ENCODE results near the gene MME. TPM values are rescaled to one million over a fixed set of nuclear protein-coding genes. Genes with fewer than 3 reads are reported as not detected.

Gene MME
- total RNA-seq, 1 donor from 2014 or later: 14.5 TPM

DNA sequence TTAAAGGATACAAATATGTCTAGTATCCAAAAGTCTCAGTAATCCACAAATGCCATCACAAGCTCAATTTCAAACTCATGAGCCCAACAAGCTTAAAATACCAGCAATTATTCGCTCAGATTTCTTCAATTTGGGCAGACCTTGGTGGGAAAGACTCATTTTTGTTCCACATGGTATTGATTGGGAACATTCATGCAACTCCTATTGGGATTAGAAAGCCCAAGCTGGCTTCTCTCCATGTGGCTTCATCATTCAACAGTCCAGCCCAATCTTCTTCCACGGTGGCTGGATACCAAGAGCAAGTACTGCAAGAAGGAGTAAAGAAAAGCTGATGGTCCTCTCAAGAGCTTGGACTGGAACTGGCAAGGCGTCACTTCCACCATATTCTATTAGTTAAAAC is 147.0 kb downstream of the MME start:
- H3K27me3 Mint-ChIP-seq (ENCODE audit: unreplicated experiment): no peaks in the 10 kb centered on the region
- no peaks in the 10 kb centered on the region for H3K36me3 Mint-ChIP-seq (ENCODE audit: unreplicated experiment)
- no peaks in the 10 kb centered on the region for H3K9me3 Mint-ChIP-seq (ENCODE audit: unreplicated experiment)
- no peak overlapping the region for H3K4me3 Mint-ChIP-seq (ENCODE audit: unreplicated experiment)
- peaks cover 2% of the 10 kb centered on the region for H3K4me1 Mint-ChIP-seq (ENCODE audit: unreplicated experiment)
- TF ChIP-seq, protein P1, sequence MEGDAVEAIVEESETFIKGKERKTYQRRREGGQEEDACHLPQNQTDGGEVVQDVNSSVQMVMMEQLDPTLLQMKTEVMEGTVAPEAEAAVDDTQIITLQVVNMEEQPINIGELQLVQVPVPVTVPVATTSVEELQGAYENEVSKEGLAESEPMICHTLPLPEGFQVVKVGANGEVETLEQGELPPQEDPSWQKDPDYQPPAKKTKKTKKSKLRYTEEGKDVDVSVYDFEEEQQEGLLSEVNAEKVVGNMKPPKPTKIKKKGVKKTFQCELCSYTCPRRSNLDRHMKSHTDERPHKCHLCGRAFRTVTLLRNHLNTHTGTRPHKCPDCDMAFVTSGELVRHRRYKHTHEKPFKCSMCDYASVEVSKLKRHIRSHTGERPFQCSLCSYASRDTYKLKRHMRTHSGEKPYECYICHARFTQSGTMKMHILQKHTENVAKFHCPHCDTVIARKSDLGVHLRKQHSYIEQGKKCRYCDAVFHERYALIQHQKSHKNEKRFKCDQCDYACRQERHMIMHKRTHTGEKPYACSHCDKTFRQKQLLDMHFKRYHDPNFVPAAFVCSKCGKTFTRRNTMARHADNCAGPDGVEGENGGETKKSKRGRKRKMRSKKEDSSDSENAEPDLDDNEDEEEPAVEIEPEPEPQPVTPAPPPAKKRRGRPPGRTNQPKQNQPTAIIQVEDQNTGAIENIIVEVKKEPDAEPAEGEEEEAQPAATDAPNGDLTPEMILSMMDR (IDR thresholded peaks at IDR 0.05): no peak
- DNase-seq (ENCODE audit: extremely low spot score, unreplicated experiment): no peak
- H3K27ac Mint-ChIP-seq (ENCODE audit: unreplicated experiment): no peak overlapping the region

DNA sequence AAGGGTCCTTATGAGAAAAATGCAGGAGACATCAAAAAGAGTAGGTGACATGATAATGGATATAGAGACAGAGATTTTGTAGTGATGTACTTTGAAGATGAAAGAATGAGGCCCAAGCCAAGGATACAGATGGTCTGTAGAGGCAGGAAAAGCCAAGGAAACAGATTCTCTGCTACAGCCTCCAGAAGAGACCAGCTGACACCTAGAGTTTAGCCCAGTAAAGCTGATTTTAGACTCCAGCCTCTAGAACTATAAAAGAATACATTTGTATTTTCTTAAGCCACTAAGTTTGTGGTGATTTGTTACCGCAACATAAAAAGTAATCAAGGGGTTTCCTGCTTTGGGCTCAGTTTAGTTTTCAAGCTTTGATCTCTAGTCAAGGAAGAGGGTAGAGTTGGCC is 148.6 kb downstream of the MME start:
- DNase-seq (ENCODE audit: extremely low spot score, unreplicated experiment): no peak
- H3K4me1 Mint-ChIP-seq (ENCODE audit: unreplicated experiment): peaks cover 17% of the 10 kb centered on the region
- no peaks in the 10 kb centered on the region for H3K36me3 Mint-ChIP-seq (ENCODE audit: unreplicated experiment)
- no peaks in the 10 kb centered on the region for H3K27me3 Mint-ChIP-seq (ENCODE audit: unreplicated experiment)
- TF ChIP-seq, protein P1 (IDR thresholded peaks at IDR 0.05): no peak
- H3K9me3 Mint-ChIP-seq (ENCODE audit: unreplicated experiment): no peaks in the 10 kb centered on the region
- no peak overlapping the region for H3K4me3 Mint-ChIP-seq (ENCODE audit: unreplicated experiment)
- no peak overlapping the region for H3K27ac Mint-ChIP-seq (ENCODE audit: unreplicated experiment)

DNA sequence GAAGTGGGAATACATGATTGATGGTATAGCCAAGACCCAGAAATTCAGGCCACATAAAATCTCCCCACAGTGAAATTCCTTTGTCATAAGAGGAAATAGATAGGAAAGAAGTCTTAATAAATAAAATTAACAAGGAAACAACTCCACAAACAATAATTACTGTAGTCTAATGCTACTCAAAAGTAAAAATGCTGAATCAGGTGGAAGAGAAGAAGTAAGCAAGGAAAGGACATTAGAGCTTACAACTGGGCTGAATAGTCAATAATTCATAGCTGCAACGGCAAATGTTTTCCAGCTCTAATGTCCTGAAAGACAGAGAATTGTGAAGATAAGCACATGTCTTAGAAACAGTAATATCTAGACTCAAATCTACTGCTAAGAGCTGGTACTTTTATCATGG is 149.0 kb downstream of the MME start:
- TF ChIP-seq, protein P1 (IDR thresholded peaks at IDR 0.05): no peak
- DNase-seq (ENCODE audit: extremely low spot score, unreplicated experiment): no peak
- Mint-ChIP-seq H3K36me3 (ENCODE audit: unreplicated experiment) (no peaks in the 10 kb centered on the region), H3K27me3 (ENCODE audit: unreplicated experiment) (no peaks in the 10 kb centered on the region), H3K4me1 (ENCODE audit: unreplicated experiment) (peaks cover 20% of the 10 kb centered on the region), H3K27ac (ENCODE audit: unreplicated experiment) (no peak overlapping the region), H3K4me3 (ENCODE audit: unreplicated experiment) (no peak overlapping the region), H3K9me3 (ENCODE audit: unreplicated experiment) (no peaks in the 10 kb centered on the region)

DNA sequence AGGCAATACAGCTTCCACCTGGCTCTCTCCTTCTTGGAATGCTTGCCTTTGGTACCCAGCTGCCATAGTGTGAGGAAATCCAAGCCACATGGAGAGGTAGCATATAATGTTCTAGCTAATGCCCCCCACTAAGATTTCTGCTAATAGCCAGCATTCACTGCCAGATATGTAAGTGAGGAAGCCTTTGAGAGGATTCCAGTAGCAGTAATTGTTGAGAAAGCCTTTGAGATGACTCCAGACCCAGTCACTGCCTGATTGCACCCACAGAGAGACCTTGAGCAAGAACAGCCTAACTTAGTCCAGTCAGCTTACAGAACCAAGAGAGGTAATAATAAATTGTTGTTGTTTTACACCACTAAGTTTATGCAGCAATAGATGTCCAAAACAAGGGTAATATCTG is 150.3 kb downstream of the MME start:
- TF ChIP-seq, protein P1 (IDR thresholded peaks at IDR 0.05): no peak
- no peaks in the 10 kb centered on the region for H3K9me3 Mint-ChIP-seq (ENCODE audit: unreplicated experiment)
- H3K4me3 Mint-ChIP-seq (ENCODE audit: unreplicated experiment): no peak overlapping the region
- H3K27ac Mint-ChIP-seq (ENCODE audit: unreplicated experiment): no peak overlapping the region
- H3K4me1 Mint-ChIP-seq (ENCODE audit: unreplicated experiment): peaks cover 20% of the 10 kb centered on the region
- H3K36me3 Mint-ChIP-seq (ENCODE audit: unreplicated experiment): no peaks in the 10 kb centered on the region
- no peak for DNase-seq (ENCODE audit: extremely low spot score, unreplicated experiment)
- H3K27me3 Mint-ChIP-seq (ENCODE audit: unreplicated experiment): no peaks in the 10 kb centered on the region

DNA sequence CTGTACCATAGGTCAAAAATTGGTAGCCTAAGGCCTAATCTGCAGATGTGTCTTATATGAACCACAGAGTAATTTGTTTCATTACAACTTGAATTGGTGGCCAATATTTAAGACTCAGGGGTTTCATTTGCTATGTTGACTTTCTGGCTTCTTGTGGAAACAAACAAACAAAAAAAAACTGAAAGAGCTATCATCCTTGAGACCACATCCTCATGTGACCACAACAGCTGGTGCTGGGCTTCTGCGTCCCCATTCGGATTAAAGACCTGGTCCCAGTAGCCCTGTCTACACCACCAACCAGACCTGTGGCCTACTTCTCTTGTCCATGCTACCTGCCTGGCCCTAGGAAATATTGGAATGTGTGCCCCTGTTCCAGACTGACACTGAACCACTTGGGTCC is 151.7 kb downstream of the MME start:
- H3K4me1 Mint-ChIP-seq (ENCODE audit: unreplicated experiment): peaks cover 20% of the 10 kb centered on the region
- H3K4me3 Mint-ChIP-seq (ENCODE audit: unreplicated experiment): no peak overlapping the region
- H3K27ac Mint-ChIP-seq (ENCODE audit: unreplicated experiment): no peak overlapping the region
- H3K36me3 Mint-ChIP-seq (ENCODE audit: unreplicated experiment): no peaks in the 10 kb centered on the region
- H3K9me3 Mint-ChIP-seq (ENCODE audit: unreplicated experiment): no peaks in the 10 kb centered on the region
- TF ChIP-seq, protein P1 (IDR thresholded peaks at IDR 0.05): no peak
- DNase-seq (ENCODE audit: extremely low spot score, unreplicated experiment): no peak
- no peaks in the 10 kb centered on the region for H3K27me3 Mint-ChIP-seq (ENCODE audit: unreplicated experiment)
